ENCODE results near the gene PLBD1.

DNA sequence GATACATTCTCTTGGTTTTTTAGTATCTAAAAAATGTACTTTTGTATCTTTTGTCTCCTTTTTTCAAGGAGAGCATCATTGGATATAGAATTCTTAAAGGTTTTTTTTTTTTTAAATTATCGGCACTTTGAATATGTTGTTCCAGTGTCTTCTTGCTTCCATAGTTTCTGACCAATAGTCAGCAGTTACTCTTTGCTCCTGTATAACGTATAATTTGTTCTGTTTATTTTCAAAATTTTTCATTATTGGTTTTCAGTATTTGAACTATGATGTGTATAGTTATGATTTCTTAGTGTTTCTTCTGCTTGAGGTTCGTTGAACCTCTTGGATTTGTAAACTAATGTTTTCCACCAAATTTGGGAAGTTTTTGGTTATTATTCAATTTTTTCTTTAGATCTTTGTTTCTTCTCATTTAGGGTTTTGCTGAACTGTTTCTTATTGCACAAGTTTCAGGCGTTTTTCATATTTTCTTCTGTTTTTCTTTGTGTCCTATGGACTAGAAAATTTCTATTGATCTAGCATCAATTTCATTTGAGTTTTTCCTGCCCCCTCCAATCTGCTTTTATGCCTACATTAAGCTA, 93.9 kb downstream of the PLBD1 start:
- TF ChIP-seq, protein P1, sequence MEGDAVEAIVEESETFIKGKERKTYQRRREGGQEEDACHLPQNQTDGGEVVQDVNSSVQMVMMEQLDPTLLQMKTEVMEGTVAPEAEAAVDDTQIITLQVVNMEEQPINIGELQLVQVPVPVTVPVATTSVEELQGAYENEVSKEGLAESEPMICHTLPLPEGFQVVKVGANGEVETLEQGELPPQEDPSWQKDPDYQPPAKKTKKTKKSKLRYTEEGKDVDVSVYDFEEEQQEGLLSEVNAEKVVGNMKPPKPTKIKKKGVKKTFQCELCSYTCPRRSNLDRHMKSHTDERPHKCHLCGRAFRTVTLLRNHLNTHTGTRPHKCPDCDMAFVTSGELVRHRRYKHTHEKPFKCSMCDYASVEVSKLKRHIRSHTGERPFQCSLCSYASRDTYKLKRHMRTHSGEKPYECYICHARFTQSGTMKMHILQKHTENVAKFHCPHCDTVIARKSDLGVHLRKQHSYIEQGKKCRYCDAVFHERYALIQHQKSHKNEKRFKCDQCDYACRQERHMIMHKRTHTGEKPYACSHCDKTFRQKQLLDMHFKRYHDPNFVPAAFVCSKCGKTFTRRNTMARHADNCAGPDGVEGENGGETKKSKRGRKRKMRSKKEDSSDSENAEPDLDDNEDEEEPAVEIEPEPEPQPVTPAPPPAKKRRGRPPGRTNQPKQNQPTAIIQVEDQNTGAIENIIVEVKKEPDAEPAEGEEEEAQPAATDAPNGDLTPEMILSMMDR (IDR thresholded peaks at IDR 0.05), result no peak
- no peak for TF ChIP-seq POLR2A (IDR thresholded peaks at IDR 0.05)
